ENCODE results near the gene STAMBPL1.
"Not testable (repeated sequence)": the region's sequence is repeated elsewhere in the genome, so short reads cannot be mapped to it uniquely, and the experiment has no call there.

STAMBPL1 gene

DNA sequence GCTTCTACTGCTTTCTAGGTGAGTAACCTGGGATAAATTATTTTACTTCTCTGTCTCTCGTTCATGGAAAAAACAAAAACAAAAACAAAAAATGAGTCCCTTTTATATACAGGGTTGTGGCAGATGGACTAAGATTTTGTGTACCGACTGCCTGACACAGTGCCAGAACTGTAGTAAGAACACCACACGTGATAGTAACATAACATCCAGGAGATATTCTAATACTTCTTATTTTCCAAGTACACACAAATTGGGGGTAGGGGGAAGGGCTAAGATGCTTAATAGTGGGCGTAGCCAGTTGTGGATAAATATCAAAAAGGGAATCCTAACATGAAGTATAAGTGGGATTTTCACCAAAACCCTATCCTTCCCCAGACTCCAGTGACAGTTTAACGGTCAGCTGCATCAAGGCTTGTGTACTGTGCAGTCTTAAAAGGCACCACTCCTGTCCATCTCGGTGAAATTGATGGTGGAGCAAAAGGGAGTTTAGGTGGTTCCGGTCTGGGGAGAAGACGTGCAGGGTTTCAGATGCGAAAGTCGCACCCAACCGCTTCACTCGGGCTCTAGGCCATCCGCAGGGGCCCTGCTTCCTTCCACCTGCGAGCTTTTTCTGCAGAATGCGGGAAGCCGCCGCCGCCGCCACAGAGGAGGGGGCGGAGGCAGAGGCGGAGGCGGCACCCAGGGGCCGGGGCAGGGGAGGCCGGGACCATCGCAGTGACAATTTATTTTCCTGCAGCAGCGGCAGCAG is at the start of gene STAMBPL1:
STAMBPL1 (plus strand) TSS at position 712 of the 748 bp plus-strand sequence. CDS start 21,464 bp downstream, outside the sequence.
- no peak for DNase-seq (ENCODE audit: low spot score)

DNA sequence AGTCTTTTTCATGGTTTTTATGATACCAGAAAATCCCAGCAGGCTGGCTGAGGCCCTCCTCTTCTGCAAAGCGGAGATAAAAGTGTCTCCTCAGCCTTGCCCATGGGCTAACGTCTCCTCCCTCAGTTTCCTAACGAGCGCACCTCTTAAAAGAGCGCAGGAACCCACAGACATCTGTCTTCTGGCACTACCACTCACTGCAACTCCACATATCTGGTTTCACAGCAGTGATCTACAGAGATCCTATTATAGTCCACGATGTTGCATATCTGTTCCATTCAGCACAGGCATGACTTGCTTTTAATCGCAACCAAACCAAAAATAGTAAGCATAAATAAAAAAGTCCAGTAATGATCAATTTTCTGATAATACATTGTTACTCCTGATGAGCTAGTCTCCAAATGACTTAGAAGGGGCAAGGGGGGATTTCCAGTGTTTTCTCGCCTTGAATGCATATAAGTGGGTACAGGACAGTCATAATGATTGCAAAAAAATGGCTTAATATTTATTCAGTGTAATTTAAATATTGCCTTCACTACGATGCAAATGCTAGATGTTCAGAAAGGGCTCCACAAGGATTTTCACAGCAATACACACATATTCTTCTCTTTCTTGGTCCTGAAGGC is 49.3 kb upstream of the STAMBPL1 start:
- DNase-seq (ENCODE audit: low spot score): no peak

DNA sequence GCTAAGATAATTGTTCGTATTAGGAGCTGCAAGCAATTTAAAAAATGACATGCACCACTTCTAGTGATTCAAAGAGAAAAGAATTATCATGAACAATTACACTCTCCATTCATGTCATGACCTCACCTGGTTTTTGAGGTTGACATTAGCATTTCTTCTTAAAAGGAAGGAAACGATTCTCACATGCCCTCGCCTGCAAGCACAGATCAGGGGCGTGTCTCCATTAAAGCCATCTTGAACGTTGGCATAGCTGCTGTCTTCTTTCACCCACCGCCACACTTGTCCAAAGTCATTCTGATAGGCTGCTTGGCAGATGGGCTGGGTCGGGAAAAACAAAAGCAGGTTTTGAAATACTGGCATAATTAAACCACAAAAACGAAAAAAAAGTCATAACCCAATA is 48.3 kb upstream of the STAMBPL1 start:
- DNase-seq (ENCODE audit: low spot score): no peak

DNA sequence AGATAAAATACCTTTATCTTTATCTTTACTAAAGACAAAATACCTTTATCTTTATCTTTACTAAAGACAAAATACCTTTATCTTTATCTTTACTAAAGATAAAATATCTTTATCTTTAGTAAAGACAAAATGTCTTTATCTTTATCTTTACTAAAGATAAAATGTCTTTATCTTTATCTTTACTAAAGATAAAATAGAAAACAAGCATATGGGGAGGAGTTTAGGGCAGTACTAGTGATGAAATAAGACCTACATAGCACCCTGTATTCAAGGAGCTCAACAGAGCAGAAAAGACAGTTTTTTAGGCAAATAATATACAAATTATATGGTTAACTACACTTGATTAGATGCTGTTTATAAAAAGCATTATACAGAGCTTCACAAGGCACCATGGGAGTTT is 47.7 kb upstream of the STAMBPL1 start:
- DNase-seq (ENCODE audit: low spot score): no peak

DNA sequence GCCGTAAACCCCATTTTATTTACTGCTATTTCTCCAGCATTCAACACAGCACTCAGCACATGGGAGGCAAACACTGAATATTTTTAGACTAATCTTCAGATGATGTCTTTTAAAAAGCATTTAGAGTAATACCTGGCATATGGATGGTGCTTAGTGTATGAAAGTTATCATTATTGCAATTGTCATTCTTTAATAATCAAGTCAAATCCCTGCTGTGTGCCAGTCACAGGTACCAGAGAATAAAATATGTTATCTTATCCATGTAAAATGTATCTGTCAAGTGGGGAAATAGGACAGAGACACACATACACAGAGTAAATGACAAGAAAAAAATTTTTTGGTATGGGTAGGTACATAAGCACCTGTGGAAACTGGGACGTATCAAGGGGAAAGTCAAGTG is 46.9 kb upstream of the STAMBPL1 start:
- no peak for DNase-seq (ENCODE audit: low spot score)

DNA sequence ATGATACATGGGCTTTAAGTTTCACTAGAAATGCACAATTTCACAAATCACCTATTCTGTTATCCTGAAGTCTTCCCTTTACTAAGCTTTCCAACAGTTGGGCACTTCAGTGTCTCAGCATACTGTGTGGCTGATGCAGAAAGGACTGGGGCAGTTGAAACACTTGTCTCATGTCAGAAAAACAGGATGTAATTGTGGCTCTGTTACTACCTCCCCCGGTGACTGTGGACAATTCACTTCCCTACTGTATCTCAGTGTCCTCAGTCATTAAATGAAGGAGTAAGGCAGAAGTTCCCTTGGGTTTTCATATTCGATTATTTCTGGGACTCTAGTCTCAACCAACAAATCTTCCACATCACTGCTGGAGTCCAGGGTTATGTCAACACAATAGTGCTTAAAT is 46.3 kb upstream of the STAMBPL1 start:
- peak; percentile 24 for DNase-seq (ENCODE audit: low spot score)

DNA sequence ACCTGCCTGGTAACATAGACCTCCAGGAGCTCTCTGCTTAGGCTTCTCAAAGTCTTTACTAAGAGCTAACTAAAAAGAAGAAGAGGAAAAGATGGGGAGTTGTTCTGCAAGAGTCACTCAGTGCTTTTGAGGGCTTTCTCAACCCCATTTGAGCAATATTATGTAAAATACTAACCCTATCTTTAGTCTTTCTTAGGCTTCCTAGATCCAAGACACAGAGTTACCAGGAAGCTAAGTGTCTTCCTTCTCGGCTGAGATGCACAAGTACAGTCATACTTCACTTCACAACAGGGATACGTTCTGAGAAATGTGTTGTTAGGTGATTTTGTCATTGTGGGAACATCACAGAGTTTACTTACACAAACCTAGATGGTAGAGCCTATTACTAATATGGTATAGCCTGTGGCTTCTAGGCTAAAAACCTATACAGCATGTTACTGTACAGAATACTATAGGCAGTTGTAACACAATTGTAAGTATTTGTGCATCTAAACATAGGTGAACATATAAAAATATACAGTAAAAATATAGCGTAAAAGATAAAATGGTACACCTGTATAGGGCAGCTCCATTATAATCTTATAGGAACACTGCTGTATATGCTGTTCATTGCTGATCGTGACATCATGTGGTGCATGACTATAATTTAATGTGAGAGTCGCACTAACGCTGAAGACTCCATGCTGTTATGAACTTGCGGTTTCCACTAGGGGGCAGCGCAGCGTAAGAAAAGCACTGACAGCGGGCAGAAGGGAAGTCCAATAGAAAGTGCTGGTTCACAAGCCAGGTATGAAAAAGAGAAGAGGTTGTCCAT is 44.7 kb upstream of the STAMBPL1 start:
- peak; percentile 91 for DNase-seq (ENCODE audit: low spot score)

DNA sequence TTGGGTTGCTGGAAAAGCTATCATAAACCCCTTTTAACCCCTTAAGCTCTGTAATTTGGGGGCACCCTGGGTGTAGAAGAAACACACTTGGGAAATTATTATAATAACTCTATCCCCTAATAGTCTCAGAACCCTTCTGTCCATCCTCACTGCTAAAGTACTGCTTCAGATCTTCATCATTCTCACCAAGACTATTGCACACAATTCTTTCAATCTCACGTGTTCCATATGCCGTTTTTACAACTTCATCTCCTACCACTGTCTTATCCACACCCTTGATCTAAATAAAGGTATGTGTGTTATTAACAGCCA is 44.2 kb upstream of the STAMBPL1 start:
- DNase-seq (ENCODE audit: low spot score): no peak

DNA sequence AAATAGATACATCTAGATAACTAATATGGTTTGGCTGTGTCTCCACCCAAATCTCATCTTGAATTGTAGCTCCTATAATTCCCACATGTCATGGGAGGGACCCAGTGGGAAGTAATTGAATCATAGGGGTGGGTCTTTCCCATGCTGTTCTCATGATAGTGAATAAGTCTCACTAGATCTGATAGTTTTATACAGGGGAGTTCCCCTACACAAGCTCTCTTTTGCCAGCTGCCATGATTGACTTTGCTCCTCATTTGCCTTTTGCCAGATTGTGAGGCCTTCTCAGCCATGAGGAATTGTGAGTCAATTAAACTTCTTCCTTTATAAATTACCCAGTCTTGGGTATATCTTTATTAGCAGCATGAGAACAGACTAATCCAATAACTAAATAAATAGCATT is 42.4 kb upstream of the STAMBPL1 start:
- not testable (repeated sequence) for DNase-seq (ENCODE audit: low spot score)

DNA sequence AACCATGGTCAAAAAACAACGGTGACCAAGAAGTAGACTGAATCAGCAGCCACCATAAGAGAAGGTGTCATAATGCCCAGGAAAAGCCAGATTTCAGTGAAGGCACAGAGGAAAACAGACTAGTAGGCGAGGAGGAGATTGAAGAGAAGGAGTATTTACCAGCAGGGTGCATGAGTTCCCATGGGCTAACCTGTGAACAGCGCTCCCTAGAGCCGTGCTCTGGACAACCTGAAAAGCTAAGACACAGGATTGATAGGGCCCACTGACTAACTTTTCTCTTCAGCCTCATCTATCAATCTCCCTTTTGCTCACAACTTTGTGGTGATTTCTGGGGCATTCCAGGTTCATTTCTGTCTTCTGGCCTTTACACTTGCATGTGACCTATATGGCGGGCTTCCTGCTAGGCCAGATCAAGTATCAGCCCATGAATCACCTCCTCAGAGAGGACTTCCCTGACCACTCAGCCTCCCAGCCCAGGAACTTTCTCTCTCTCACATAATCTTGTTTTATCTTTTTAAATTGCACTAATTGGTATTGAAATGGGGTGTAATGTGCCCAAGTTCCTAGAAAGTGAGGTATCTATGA is 41.2 kb upstream of the STAMBPL1 start:
- no peak for DNase-seq (ENCODE audit: low spot score)

DNA sequence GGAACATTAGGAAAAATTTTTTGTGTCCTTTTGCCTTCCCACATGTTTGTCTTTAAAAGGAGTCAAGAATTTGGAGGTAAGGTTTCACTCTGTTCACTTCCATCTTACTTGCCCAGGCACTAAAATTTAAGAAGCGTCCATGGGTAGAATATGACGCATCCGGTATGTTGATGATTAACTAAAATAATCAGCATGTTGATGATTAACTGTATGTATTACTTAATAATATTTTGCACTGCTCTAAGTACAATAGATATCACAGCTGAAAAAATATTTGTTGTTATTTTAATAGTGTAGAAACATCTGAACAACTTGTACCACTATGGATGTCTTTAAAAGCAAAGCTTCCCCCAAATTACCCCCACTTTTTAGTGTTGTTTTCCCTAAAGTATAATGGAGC is 39.9 kb upstream of the STAMBPL1 start:
- DNase-seq (ENCODE audit: low spot score): no peak

DNA sequence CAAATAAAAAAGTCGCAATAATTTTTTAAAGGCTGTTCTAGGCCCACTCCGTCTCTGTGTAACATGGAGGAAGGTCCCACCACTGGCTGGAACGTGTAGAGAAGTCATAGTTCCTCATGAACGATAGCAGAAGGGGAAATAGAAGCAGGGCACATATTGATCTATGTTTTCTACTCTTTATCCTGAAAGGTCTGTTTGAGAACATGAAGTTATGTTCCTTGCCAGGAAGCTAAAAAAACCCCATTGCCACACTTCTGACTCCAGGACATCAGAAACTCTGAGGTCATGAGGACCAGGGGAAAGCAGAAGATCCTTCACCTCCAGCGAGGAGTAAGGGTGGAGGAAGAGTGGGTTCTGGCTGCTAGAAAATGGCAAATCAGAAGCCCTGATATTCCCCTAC is 39.2 kb upstream of the STAMBPL1 start:
- no peak for DNase-seq (ENCODE audit: low spot score)

DNA sequence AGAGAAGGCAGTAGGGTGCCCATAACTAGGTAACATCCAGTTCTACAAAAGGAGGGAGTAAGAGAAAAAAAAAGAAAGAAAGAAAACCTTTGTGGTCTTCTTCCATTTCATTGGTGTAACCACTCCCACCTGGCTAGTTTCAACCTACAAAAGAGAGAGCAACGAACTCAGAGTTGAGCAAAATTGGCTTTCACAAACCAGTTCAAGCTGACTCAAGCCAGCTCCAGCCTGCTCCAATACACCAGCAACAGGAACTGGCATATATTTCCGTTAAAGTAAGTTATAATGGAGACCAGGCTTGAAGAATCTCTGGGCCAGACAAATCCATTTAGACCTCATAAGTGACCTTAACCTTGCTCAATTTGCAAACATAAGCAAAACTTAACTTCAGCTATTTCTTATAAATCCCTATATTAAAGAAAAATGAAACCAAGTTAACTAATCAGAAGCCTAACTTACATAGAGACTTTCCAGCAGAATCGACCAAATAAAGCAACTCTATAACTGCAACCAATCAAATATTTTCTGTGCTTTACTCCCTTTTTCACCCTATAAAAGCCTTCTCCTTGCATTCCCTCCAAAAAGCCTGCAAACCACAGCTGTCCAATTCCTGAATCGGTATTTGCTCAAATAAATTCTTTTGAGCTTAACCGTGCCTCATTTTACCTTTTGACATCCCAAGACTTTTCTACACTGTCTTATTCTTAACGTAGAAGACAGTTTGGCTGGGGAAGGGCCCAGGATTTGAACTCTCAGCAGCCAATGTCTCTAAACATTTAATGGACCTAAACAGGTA is 38.5 kb upstream of the STAMBPL1 start:
- DNase-seq (ENCODE audit: low spot score): no peak

DNA sequence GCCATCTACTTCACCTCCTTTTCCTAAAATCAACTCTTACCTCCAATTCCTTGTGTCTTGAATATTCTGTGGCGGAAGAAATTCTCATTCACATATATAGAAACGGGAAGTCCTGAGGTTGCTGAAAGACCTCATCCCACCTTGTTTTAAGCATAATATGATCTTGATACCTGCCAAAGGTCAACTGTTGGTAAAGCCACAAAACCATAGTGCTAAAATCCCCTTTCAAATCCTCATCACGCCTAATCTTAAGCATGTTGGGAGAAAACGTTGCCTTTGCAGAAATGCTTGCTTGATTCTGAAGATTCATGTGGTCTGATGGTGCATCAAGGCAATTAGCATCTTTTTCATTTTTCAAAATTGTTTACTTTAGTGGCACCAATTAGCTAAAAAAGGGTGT is 36.9 kb upstream of the STAMBPL1 start:
- DNase-seq (ENCODE audit: low spot score): no peak

DNA sequence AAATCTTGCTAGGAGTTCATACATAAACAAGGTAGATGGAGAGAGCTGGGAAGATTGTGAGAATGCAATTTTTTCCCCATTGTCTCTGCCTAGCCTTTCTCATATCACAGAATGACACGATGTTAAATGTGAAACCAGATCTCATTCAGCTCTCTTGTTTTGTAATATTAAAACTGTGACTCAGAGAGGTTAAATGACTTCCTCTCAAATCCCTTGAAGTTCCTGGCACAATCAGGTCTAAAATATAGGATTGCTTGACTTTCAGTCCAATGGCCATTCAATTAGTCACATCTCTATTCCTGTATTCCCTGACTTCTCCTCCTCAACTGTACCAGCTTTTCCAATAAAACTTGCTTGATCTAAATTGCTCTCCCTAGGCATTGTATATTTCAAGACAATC is 31.5 kb upstream of the STAMBPL1 start:
- DNase-seq (ENCODE audit: low spot score): no peak

DNA sequence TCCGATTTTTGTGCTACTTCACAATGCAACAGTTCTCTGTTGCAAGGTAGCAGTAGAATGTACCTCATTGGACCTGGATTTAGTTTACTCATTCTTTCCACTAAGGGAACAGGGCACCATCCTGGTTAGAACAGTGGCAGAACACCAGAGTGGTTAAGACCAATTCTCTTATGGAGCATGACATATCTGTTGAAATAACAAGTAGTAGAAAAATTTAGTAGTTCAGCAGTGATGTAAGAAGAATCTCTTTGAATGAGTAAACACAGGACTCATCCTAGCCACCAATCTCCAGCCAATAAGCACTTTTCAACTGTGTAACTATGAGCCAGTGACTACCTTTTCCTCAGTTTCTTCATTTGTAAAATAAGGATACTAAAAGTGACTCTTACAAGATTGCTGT is 30.8 kb upstream of the STAMBPL1 start:
- DNase-seq (ENCODE audit: low spot score): no peak

DNA sequence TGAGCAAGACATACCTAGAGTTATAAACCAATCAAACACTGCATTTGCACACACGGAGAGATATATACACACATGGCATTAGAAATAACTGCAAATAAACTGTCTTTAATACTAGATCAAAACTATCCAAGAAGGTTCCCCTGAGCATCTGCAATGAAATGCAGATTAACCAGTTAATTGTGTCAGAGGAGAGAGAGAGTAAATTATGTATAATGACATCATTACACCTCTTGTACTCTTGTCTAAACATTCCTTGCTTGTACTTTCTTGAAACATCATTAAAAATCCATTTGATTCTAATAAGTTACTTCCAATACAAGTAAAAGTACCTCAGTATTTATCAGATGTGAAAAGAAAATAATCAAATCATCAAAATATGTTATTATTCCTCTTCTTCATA is 29.3 kb upstream of the STAMBPL1 start:
- no peak for DNase-seq (ENCODE audit: low spot score)

DNA sequence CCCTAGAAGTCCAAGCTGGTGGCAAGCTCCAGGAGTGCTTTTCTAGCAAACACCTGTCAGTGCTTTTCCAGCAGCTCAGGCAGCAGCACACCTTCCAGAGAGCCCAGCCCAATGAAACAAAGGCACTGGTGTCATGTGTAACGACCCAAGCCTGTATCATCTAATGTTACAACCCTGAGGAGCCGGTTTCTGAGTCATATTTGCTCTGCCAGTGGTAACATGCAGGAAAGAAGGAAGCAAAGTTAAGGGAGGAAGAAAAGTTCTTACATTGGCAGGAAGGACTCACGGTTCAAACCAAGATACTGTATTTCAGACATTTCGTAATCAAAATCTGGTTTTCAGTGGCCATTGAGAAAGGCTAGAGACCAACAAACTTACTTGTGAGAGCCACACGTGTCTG is 28.3 kb upstream of the STAMBPL1 start, which contains the start of gene ANKRD22:
ANKRD22 (minus strand) TSS at position 139 of the 400 bp plus-strand sequence. CDS start 237 bp downstream, outside the sequence.
- DNase-seq (ENCODE audit: low spot score): no peak

DNA sequence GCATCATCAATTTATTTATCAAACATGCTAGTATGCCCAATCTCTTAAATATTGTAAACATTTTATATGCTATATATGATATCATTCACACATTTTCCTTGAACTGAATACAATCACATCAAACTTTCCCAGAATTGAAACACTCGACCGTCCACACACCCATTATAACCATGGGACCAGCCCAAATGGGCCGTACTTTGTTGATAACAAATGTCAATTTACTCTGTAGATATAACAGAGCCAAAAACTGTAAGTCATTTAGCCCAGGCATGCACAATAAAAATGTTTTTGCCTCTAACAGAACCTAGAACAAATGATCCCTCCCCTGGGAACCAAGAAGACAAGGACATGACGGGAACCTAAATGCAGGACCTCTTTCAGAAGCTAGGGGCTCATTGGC is 27.7 kb upstream of the STAMBPL1 start:
- no peak for DNase-seq (ENCODE audit: low spot score)

DNA sequence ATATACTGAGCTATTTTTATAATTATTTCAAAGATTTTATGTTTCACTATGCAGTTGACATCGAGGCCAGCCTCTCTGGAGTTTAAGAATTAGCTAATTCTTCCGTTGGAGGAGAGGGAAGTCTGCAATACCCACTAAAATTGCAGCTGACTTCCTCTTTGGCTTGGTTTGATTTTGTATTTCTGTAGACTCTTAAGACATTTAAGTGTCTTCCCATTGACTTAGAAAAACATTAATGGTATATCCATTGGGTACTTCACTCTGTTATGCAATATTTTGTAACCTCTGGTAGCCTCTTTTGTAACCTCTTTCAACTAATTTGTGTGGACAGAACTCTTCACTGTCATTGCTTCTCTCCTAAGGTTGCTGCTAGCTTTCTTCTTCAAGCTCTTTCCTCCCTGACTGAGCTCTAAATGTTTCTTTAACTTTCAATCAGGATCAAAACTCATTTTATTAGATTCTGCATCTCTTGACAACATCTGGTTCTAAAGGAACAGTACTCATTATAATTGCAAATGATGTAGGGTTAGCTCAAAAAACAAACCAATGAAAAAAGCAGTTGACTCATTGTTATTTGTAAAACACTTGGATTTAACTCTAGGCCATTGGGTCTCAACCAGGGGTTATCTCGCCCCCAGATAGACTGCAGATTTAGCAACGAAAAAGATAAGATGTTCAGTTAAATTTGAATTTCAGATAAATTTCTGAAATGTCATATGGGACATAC is 26.7 kb upstream of the STAMBPL1 start:
- DNase-seq (ENCODE audit: low spot score): no peak

DNA sequence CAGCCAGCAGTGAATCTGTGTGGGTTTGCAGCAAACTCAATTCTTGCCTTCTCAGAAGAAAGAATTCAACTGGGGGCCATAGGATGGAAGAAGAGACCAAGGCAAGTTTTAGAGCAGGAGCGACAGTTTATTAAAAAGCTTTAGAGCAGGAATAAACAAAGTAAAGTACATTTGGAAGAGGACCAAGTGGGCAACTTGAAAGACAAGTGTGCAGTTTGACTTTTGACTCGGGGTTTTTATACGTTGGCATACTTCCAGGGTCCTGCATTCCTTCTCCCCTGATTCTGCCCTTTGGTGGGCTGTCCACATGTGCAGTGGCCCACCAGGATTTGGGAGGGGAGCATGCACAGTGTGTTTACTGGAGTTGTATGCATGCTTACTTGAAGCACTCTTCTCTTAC is 25.4 kb upstream of the STAMBPL1 start:
- no peak for DNase-seq (ENCODE audit: low spot score)
